Gastrocnemius medialis (tissue), 4 donors: Measurements from ENCODE around the gene CFAP157.

Source experiments
- POLR2A ChIP-seq, 2 donors: fragments of 450-650 bp; IDR thresholded peaks; one replicate each; pipeline ENCODE4 v1.6.1; 2017; ENCODE audit warnings: antibody characterized with exemption in 2 of 2, mild to moderate bottlenecking in 2 of 2, moderate library complexity in 2 of 2
- TF ChIP-seq, protein P1 (sequence below), 5 experiments: fragments of 450-650 bp in 3 of 5; fragments of 200-600 bp in 2 of 5; sonication (generic) in 2 of 5; IDR thresholded peaks in 4 of 5; conservative IDR thresholded peaks in 1 of 5; 1 replicate in 4 of 5; 2 replicates in 1 of 5; pipeline ENCODE4 v1.5.1; 2016 to 2019; ENCODE audit warnings: antibody characterized with exemption in 5 of 5, mild to moderate bottlenecking in 3 of 5, moderate library complexity in 3 of 5

DNA sequence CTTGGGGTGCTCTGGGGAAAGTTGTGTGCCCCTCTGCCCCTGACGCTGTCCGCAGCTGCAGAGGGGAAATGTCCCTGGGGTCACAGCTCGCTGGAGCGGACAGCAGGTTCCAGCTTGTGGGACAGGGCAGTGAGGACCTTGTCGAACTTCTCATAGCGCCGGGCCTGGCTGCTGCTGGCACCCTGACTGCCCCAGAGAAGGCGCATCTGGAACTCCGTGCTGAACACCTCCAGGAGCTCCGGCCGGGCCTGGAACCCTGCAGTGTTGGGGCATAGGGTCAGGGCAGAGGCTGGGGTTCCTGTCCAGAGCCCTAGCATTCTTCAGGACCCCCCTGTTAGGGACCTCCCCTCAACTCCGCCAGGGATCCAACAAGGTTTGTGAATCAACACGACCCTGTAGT, 31.9 kb downstream of the CFAP157 start:
- TF ChIP-seq, protein P1, sequence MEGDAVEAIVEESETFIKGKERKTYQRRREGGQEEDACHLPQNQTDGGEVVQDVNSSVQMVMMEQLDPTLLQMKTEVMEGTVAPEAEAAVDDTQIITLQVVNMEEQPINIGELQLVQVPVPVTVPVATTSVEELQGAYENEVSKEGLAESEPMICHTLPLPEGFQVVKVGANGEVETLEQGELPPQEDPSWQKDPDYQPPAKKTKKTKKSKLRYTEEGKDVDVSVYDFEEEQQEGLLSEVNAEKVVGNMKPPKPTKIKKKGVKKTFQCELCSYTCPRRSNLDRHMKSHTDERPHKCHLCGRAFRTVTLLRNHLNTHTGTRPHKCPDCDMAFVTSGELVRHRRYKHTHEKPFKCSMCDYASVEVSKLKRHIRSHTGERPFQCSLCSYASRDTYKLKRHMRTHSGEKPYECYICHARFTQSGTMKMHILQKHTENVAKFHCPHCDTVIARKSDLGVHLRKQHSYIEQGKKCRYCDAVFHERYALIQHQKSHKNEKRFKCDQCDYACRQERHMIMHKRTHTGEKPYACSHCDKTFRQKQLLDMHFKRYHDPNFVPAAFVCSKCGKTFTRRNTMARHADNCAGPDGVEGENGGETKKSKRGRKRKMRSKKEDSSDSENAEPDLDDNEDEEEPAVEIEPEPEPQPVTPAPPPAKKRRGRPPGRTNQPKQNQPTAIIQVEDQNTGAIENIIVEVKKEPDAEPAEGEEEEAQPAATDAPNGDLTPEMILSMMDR (IDR thresholded peaks at IDR 0.05 in 4 of 5, conservative IDR thresholded peaks at IDR 0.05 in 1 of 5), result no peak
- no peak for TF ChIP-seq POLR2A (IDR thresholded peaks at IDR 0.05)
